ENCODE measurements around the gene IQCF2.

The IQCF2 gene

GRCh38 chr3:51860703-51861665 is at the start of gene IQCF2:
Gene IQCF2, plus strand, starts transcription at chr3:51861615. Its CDS starts 52 bp downstream, at chr3:51861667.
- CTCF ChIA-PET, result no interaction called here
- DNase-seq (ENCODE audit: extremely low spot score), result no peak
- no peak for TF ChIP-seq FOXM1 (IDR thresholded peaks at IDR 0.05; ENCODE audit: borderline replicate concordance)
- TF ChIP-seq BHLHE40 (IDR thresholded peaks at IDR 0.05; ENCODE audit: borderline replicate concordance), result no peak
- TF ChIP-seq ARNT (IDR thresholded peaks at IDR 0.05), result no peak
- no peak for TF ChIP-seq ZNF384 (IDR thresholded peaks at IDR 0.05)
- TF ChIP-seq NFRKB (IDR thresholded peaks at IDR 0.05), result no peak
- no peak for TF ChIP-seq SP1 (IDR thresholded peaks at IDR 0.05)
- TF ChIP-seq CTBP1 (IDR thresholded peaks at IDR 0.05; ENCODE audit: borderline replicate concordance), result no peak
- no peak for TF ChIP-seq LEF1 (IDR thresholded peaks at IDR 0.05; ENCODE audit: borderline replicate concordance)
- TF ChIP-seq FOXK2 (IDR thresholded peaks at IDR 0.05), result no peak
- no peak for TF ChIP-seq ELF4 (IDR thresholded peaks at IDR 0.05)
- no peak for TF ChIP-seq SUZ12 (IDR thresholded peaks at IDR 0.05)
- POLR2A ChIA-PET, result no interaction called here

- no peak for DNase-seq (ENCODE audit: extremely low spot score)
- TF ChIP-seq L3MBTL2 (conservative IDR thresholded peaks at IDR 0.05) (no peak), PKNOX1 (IDR thresholded peaks at IDR 0.05) (no peak), HDGF (IDR thresholded peaks at IDR 0.05; ENCODE audit: borderline replicate concordance) (no peak), ARNT (IDR thresholded peaks at IDR 0.05) (no peak), LEF1 (IDR thresholded peaks at IDR 0.05; ENCODE audit: borderline replicate concordance) (no peak), SP1 (IDR thresholded peaks at IDR 0.05) (no peak), CTBP1 (IDR thresholded peaks at IDR 0.05; ENCODE audit: borderline replicate concordance) (no peak), FOXM1 (IDR thresholded peaks at IDR 0.05; ENCODE audit: borderline replicate concordance) (no peak), ZNF384 (IDR thresholded peaks at IDR 0.05) (no peak), TARDBP (IDR thresholded peaks at IDR 0.05) (no peak), FOXA1 (IDR thresholded peaks at IDR 0.05) (no peak), FOXK2 (IDR thresholded peaks at IDR 0.05) (no peak), BHLHE40 (IDR thresholded peaks at IDR 0.05; ENCODE audit: borderline replicate concordance) (no peak), SUZ12 (IDR thresholded peaks at IDR 0.05) (no peak), ELF4 (IDR thresholded peaks at IDR 0.05) (no peak), NFRKB (IDR thresholded peaks at IDR 0.05) (no peak)
- ChIA-PET CTCF (no interaction called here), POLR2A (no interaction called here)
Observed at GRCh38 chr3:51813539-51813938, 47.9 kb upstream of the IQCF2 start.

- TF ChIP-seq TARDBP (IDR thresholded peaks at IDR 0.05) (no peak), FOXA1 (IDR thresholded peaks at IDR 0.05) (no peak), SUZ12 (IDR thresholded peaks at IDR 0.05) (no peak), ELF4 (IDR thresholded peaks at IDR 0.05) (no peak), FOXM1 (IDR thresholded peaks at IDR 0.05; ENCODE audit: borderline replicate concordance) (no peak), LEF1 (IDR thresholded peaks at IDR 0.05; ENCODE audit: borderline replicate concordance) (no peak), FOXK2 (IDR thresholded peaks at IDR 0.05) (no peak), NFRKB (IDR thresholded peaks at IDR 0.05) (no peak), SP1 (IDR thresholded peaks at IDR 0.05) (no peak)
- DNase-seq (ENCODE audit: extremely low spot score), result no peak
- ChIA-PET POLR2A (no interaction called here), CTCF (no interaction called here)
Observed at GRCh38 chr3:51814034-51814433, 47.4 kb upstream of the IQCF2 start.

GRCh38 chr3:51815614-51816013 is 45.8 kb upstream of the IQCF2 start:
- ChIA-PET CTCF (no interaction called here), POLR2A (no interaction called here)
- DNase-seq (ENCODE audit: extremely low spot score), result no peak
- no peak for TF ChIP-seq ELF4 (IDR thresholded peaks at IDR 0.05)

GRCh38 chr3:51816723-51817122 is 44.7 kb upstream of the IQCF2 start:
- ChIA-PET CTCF (no interaction called here), POLR2A (no interaction called here)
- DNase-seq (ENCODE audit: extremely low spot score), result no peak
- TF ChIP-seq ZNF384 (IDR thresholded peaks at IDR 0.05), result no peak
- no peak for TF ChIP-seq ELF4 (IDR thresholded peaks at IDR 0.05)
- no peak for TF ChIP-seq HDGF (IDR thresholded peaks at IDR 0.05; ENCODE audit: borderline replicate concordance)
- no peak for TF ChIP-seq FOXK2 (IDR thresholded peaks at IDR 0.05)
- TF ChIP-seq SP1 (IDR thresholded peaks at IDR 0.05), result no peak
- TF ChIP-seq LEF1 (IDR thresholded peaks at IDR 0.05; ENCODE audit: borderline replicate concordance), result no peak
- TF ChIP-seq SUZ12 (IDR thresholded peaks at IDR 0.05), result no peak

- TF ChIP-seq SUZ12 (IDR thresholded peaks at IDR 0.05) (no peak), LEF1 (IDR thresholded peaks at IDR 0.05; ENCODE audit: borderline replicate concordance) (no peak), PKNOX1 (IDR thresholded peaks at IDR 0.05) (no peak), ARNT (IDR thresholded peaks at IDR 0.05) (no peak), BHLHE40 (IDR thresholded peaks at IDR 0.05; ENCODE audit: borderline replicate concordance) (no peak), ZNF384 (IDR thresholded peaks at IDR 0.05) (no peak), L3MBTL2 (conservative IDR thresholded peaks at IDR 0.05) (no peak), SP1 (IDR thresholded peaks at IDR 0.05) (no peak), FOXK2 (IDR thresholded peaks at IDR 0.05) (no peak), ELF4 (IDR thresholded peaks at IDR 0.05) (no peak), FOXM1 (IDR thresholded peaks at IDR 0.05; ENCODE audit: borderline replicate concordance) (no peak), CTBP1 (IDR thresholded peaks at IDR 0.05; ENCODE audit: borderline replicate concordance) (no peak)
- POLR2A ChIA-PET, result no interaction called here
- CTCF ChIA-PET, result no interaction called here
Observed at GRCh38 chr3:51817375-51817774, 44.0 kb upstream of the IQCF2 start.

GRCh38 chr3:51819151-51819550 is 42.3 kb upstream of the IQCF2 start:
- ChIA-PET POLR2A (no interaction called here), CTCF (interaction anchor here (0.6 to 1.5 kb wide), 4 partner anchors 9 to 589 kb away, joined by 3 to 4 read pairs (median 4); no protein-coding TSS in a partner anchor)
- no peak for TF ChIP-seq CTBP1 (IDR thresholded peaks at IDR 0.05; ENCODE audit: borderline replicate concordance)
- TF ChIP-seq SP1 (IDR thresholded peaks at IDR 0.05), result no peak
- TF ChIP-seq LEF1 (IDR thresholded peaks at IDR 0.05; ENCODE audit: borderline replicate concordance), result no peak
- no peak for TF ChIP-seq PKNOX1 (IDR thresholded peaks at IDR 0.05)
- no peak for TF ChIP-seq FOXK2 (IDR thresholded peaks at IDR 0.05)
- TF ChIP-seq NFRKB (IDR thresholded peaks at IDR 0.05), result no peak
- no peak for TF ChIP-seq ARNT (IDR thresholded peaks at IDR 0.05)
- no peak for TF ChIP-seq HDGF (IDR thresholded peaks at IDR 0.05; ENCODE audit: borderline replicate concordance)
- no peak for TF ChIP-seq FOXM1 (IDR thresholded peaks at IDR 0.05; ENCODE audit: borderline replicate concordance)
- TF ChIP-seq BHLHE40 (IDR thresholded peaks at IDR 0.05; ENCODE audit: borderline replicate concordance), result no peak
- TF ChIP-seq ELF4 (IDR thresholded peaks at IDR 0.05), result no peak
- no peak for DNase-seq (ENCODE audit: extremely low spot score)

More at GRCh38 chr3:51817375-51817774, 44.0 kb upstream of the IQCF2 start:
- no peak for DNase-seq (ENCODE audit: extremely low spot score)

All from HEK293T (cell line).